Measurements from ENCODE around the gene MYDGF. TPM values are rescaled to one million over a fixed set of nuclear protein-coding genes. Genes with fewer than 3 reads are reported as not detected.
"Not testable (repeated sequence)": the region's sequence is repeated elsewhere in the genome, so short reads cannot be mapped to it uniquely, and the experiment has no call there.

The MYDGF gene
- total and polyA plus RNA-seq, 4 donors, result 85.1 to 222 (median 144) TPM

DNA sequence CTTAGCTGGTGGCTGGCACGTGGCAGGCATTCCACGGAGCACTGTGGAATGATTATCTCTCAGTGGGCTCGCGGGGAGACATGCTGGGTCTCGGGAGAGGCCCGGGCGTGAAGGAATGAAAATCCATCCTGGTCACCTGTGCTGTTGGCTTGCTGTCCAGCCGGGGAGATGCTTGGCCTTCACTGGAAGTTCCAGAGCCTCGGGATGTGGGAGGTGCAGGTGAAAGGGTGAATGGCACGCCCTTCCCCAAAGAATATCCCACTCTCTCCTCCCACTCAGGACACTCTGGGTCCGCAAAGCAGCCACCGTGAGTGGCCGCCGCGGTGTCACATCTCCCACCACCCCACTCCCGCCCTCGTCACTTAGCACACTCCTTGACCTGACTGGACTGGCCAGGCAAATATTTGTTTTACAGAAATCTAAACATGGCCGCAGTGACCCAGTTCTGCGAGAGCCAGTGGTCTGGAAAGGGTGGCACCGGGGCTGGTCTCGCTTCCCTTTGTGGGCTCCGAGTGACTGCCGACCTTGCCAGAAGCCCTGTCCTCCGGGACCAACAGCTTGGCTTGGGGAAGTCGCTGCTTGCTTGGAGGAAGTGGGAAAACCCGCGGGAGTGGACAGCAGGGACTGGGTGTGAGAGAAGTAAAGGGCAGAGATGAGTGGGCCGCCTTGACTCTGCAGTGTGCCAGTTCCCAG lies 45.5 kb upstream of the MYDGF start (continued):
- TF ChIP-seq, protein P1, sequence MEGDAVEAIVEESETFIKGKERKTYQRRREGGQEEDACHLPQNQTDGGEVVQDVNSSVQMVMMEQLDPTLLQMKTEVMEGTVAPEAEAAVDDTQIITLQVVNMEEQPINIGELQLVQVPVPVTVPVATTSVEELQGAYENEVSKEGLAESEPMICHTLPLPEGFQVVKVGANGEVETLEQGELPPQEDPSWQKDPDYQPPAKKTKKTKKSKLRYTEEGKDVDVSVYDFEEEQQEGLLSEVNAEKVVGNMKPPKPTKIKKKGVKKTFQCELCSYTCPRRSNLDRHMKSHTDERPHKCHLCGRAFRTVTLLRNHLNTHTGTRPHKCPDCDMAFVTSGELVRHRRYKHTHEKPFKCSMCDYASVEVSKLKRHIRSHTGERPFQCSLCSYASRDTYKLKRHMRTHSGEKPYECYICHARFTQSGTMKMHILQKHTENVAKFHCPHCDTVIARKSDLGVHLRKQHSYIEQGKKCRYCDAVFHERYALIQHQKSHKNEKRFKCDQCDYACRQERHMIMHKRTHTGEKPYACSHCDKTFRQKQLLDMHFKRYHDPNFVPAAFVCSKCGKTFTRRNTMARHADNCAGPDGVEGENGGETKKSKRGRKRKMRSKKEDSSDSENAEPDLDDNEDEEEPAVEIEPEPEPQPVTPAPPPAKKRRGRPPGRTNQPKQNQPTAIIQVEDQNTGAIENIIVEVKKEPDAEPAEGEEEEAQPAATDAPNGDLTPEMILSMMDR (IDR thresholded peaks at IDR 0.05; ENCODE audit: low read depth, low read length, missing input control), result no peak

DNA sequence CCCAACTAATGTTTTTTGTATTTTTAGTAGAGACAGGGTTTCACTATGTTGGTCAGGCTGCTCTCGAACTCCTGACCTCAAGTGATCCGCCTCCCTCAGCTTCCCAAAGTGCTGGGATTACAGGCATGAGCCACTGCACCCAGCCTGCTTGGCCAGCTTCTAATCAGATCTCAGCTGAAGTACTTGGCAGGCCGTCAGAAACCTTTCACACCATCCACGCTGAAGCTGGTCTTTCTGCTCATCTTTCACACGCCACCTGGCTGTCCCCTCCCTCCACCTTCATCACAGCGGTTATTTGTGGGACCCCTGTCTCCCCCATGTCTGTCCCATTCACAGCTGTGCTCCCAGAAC lies 45.0 kb upstream of the MYDGF start:
- peaks cover 25 to 90% (median 75%) of the 10 kb centered on the region in 4 donors for H3K4me1 ChIP-seq (ENCODE audit: control insufficient read depth in 4 of 4, insufficient read depth in 4 of 4, low read length in 3 of 4)
- not testable (repeated sequence) for H3K27me3 ChIP-seq (ENCODE audit: control insufficient read depth in 4 of 4, insufficient read depth in 4 of 4, low read length in 3 of 4); H3K9me3 ChIP-seq (ENCODE audit: control insufficient read depth in 4 of 4, low read length in 3 of 4); DNase-seq (ENCODE audit: low spot score)
- 42% methylated on average over 6 of the region's 6 CpGs for WGBS
- peak overlapping the region in 1 of 2 donors; percentile 58 for H3K9ac ChIP-seq (ENCODE audit: low read depth in 1 of 2, low read length in 2 of 2)
- peak overlapping the region; percentile 79 to 93 for H3K27ac ChIP-seq (ENCODE audit: low read depth in 1 of 2, low read length in 2 of 2)
- TF ChIP-seq RXRA (IDR thresholded peaks at IDR 0.05), result peak; percentile 14 to 23
- peaks cover 20 to 31% (median 24%) of the 10 kb centered on the region in 4 donors for H3K36me3 ChIP-seq (ENCODE audit: control insufficient read depth in 4 of 4, insufficient read depth in 3 of 4, low read depth in 1 of 4, low read length in 3 of 4)
- peak overlapping the region in 1 of 3 donors; percentile 31 for H3K4me3 ChIP-seq (ENCODE audit: low read depth in 1 of 3, low read length in 3 of 3)

DNA sequence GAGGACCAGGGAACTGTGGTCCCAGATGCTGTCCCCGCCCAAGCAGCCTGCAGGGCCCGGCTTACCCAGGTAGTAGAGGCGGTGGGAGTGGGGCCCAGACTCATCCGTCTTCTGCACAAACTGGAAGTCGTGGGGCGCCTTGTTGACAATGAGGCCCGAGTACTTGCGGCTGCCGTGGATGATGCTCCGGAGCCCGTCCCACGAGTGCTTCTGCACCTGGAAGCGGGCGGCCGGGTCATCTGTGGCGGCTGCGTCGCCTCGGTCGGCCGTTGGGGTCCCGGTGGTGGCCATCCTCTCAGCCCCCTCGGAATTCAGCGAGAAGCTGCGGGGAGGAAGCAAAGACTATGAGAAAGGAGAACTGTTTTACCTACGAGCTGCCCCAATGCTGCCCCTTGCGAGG lies 43.9 kb upstream of the MYDGF start:
- 94% methylated on average over 27 of the region's 27 CpGs for WGBS
- peaks cover 16 to 25% (median 19%) of the 10 kb centered on the region in 4 donors for H3K36me3 ChIP-seq (ENCODE audit: control insufficient read depth in 4 of 4, insufficient read depth in 3 of 4, low read depth in 1 of 4, low read length in 3 of 4)
- no peaks in the 10 kb centered on the region for H3K9me3 ChIP-seq (ENCODE audit: control insufficient read depth in 4 of 4, low read length in 3 of 4)
- H3K27me3 ChIP-seq (ENCODE audit: control insufficient read depth in 4 of 4, insufficient read depth in 4 of 4, low read length in 3 of 4), result no peaks in the 10 kb centered on the region
- H3K27ac ChIP-seq (ENCODE audit: low read depth in 1 of 2, low read length in 2 of 2), result peak overlapping the region; percentile 76 to 89
- no peak overlapping the region for H3K9ac ChIP-seq (ENCODE audit: low read depth in 1 of 2, low read length in 2 of 2)
- H3K4me1 ChIP-seq (ENCODE audit: control insufficient read depth in 4 of 4, insufficient read depth in 4 of 4, low read length in 3 of 4), result peaks cover 31 to 91% (median 74%) of the 10 kb centered on the region in 4 donors
- H3K4me3 ChIP-seq (ENCODE audit: low read depth in 1 of 3, low read length in 3 of 3), result no peak overlapping the region
- no peak for DNase-seq (ENCODE audit: low spot score)
- TF ChIP-seq, protein P1 (IDR thresholded peaks at IDR 0.05; ENCODE audit: low read depth, low read length, missing input control), result no peak
- TF ChIP-seq HNF4G (IDR thresholded peaks at IDR 0.05), result no peak
- no peak for TF ChIP-seq EGR1 (IDR thresholded peaks at IDR 0.05; ENCODE audit: low read depth in 2 of 2)
- TF ChIP-seq, protein P2, sequence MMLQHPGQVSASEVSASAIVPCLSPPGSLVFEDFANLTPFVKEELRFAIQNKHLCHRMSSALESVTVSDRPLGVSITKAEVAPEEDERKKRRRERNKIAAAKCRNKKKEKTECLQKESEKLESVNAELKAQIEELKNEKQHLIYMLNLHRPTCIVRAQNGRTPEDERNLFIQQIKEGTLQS (IDR thresholded peaks at IDR 0.05), result no peak
- no peak for TF ChIP-seq YY1 (IDR thresholded peaks at IDR 0.05)
- no peak for TF ChIP-seq RAD21 (IDR thresholded peaks at IDR 0.05)
- TF ChIP-seq, protein P3, sequence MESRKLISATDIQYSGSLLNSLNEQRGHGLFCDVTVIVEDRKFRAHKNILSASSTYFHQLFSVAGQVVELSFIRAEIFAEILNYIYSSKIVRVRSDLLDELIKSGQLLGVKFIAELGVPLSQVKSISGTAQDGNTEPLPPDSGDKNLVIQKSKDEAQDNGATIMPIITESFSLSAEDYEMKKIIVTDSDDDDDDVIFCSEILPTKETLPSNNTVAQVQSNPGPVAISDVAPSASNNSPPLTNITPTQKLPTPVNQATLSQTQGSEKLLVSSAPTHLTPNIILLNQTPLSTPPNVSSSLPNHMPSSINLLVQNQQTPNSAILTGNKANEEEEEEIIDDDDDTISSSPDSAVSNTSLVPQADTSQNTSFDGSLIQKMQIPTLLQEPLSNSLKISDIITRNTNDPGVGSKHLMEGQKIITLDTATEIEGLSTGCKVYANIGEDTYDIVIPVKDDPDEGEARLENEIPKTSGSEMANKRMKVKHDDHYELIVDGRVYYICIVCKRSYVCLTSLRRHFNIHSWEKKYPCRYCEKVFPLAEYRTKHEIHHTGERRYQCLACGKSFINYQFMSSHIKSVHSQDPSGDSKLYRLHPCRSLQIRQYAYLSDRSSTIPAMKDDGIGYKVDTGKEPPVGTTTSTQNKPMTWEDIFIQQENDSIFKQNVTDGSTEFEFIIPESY (IDR thresholded peaks at IDR 0.05), result no peak
- TF ChIP-seq, protein P4, sequence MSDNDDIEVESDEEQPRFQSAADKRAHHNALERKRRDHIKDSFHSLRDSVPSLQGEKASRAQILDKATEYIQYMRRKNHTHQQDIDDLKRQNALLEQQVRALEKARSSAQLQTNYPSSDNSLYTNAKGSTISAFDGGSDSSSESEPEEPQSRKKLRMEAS (IDR thresholded peaks at IDR 0.05), result no peak
- no peak for TF ChIP-seq RXRA (IDR thresholded peaks at IDR 0.05)
- no peak for TF ChIP-seq HNF4A (conservative IDR thresholded peaks at IDR 0.05)
- no peak for TF ChIP-seq NR2F2 (IDR thresholded peaks at IDR 0.05)

All from liver (tissue), 9 donors.